HG03097 (cell line): Measurements from ENCODE around the gene PLCB1.

Experiments
- ATAC-seq: cut with Tn5 transposase; IDR thresholded peaks from one replicate; pipeline ENCODE4 v1.9.1; 2021; ENCODE audit not compliant: unreplicated experiment, low FRiP score

The PLCB1 gene

DNA sequence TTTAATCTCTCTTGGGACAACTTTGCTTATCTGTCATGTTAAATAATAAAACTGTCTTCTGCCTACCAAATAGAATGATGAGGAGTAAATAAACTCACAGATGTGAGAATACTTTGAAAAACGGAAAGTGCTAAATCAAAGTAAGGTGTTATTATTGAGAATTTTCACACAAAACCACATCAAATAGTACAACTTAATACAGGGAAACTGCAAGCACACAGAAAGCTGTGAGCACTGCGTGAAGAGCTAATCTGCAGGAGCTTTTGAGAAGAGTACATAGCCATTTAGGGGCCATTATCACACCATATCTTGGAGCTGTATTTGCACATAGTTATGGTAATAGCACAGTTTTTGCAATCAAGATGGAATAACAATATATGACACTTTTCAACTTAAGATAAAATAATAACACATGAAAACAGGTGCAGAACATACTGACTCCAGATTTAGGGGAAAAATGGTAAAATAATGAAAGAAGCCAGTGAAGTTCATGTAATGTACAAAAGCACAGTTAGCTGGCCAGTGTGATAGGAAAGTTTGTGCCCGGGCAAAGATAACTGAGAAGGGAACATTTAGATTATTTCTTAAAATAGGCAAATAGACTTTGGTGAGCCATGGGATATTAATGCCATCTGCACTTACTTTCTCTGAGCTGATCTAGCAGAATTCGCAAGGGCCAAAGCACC is 538.3 kb downstream of the PLCB1 start:
- ATAC-seq: no peak

DNA sequence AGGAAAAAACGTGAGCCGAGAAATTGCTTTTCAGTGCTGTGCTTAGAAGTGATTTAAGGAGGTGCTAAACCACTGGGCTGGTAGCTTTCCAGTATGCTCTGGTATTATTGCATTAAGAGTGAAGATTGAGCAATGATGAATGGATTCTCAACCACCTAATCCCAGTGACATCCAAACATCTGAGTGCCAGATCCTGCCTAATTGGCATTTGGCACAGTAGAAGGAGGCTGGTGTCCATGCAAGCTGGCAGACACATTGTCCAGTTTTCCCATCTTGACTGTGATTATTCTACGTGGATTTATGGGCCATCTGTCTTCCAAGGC is 538.8 kb downstream of the PLCB1 start:
- no peak for ATAC-seq

DNA sequence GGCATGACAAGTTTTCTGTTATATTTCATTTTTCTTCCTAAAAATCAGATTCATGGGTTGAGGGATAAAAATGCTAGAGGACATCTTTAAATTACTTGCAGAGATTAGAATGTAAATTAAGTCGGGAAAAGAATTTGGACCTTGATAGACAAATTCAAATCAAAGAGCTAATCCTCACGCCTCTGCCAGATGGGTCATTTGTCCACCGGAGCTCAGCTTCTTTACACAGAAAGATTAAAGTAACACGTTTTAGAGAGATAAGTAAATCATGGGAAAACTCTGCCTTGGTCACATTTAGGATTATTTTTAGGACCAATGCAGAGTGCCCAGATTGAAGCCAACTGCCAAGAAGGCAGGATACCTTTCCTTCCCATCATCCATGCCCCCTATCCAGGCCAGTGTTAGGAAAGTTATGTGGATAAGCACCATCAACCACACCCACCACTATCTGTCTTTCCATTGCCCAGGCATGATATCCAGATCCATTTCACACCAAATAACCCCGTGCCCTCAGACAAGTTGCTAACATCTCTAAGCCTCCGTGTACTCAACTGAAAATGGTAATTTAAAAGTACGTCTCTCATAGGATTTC is 539.4 kb downstream of the PLCB1 start:
- no peak for ATAC-seq

DNA sequence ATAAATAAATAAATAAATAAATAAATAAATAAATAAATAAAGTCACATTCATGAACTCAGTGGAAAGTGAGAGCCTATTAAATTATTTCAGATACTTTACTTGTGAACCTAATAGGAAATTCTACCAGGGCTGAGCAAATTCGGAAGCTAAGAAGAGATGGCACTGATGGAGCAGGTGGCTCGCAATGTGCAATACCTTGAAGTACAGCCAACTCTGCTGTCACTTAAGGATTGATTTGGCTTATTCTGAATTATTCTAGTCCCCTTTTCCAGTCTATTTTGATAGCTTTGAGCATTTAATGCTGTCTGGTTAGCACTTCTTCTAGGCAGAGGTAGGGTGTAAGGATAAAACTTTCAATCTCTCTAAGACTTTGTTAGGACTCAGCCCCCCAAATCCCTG is 541.0 kb downstream of the PLCB1 start:
- no peak for ATAC-seq

DNA sequence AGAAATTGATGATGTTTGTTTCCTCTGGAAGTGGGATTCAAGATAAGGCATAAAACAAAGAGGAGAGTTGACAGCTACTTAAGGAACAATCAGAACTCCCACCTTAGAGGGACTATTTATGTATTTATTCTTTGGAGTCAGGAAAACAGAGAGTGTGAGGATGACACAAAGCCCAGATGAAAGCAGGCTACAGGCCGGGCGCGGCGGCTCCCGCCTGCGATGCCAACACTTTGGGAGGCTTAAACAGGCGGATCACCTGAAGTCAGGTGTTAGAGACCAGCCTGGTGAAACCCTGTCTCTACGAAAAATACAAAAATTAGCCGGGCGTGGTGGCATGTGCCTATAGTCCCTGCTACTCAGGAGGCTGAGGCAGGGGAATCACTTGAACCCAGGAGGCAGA is 543.8 kb downstream of the PLCB1 start:
- no peak for ATAC-seq

DNA sequence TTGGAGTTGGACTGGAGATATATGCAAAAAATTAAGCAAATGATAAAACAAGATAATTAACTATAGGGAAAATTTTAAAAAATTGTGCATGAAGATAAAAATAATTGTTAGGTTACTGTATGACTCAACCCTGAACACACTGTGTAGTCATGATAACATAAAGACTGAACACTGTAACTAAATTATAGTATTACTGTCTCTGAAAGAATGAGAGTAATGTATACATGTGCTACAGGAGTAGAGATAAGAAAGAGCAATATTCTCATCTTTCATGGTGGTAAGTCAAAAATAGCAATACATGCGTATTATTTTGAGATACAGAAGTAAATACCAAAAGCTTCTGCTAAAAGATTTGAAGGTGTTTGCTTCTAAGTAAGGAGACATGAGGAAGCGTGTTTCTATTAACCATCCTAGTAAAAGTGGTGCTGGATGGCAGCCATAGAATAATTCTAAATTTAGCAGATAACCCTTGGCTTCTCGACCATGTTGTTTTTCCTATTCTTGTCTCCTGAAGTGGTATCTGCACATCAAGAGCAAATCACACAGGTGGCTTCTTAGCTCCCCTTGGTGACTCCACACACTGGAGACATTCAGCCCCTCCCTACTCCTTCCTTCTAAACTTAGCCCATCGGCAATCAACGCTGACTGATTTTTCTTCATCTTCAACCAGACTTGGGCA is 546.2 kb downstream of the PLCB1 start:
- no peak for ATAC-seq

DNA sequence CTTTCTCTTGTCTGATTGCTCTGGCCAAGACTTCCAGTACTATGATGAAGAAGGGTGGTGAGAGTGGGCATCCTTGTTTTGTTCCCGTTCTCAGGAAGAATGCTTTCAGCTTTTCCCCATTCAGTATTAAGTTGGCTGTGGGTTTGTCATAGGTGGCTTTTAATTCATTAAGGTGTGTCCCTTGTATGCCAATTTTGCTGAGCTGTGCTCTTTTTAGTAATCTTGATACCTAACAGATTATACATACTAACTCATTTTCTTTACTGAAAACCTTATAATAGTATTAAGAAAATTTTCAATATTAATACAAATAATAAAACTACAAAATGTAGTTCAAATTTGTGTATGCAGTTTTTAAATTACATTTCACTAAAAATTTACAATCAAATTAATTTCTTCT is 557.3 kb downstream of the PLCB1 start:
- no peak for ATAC-seq

DNA sequence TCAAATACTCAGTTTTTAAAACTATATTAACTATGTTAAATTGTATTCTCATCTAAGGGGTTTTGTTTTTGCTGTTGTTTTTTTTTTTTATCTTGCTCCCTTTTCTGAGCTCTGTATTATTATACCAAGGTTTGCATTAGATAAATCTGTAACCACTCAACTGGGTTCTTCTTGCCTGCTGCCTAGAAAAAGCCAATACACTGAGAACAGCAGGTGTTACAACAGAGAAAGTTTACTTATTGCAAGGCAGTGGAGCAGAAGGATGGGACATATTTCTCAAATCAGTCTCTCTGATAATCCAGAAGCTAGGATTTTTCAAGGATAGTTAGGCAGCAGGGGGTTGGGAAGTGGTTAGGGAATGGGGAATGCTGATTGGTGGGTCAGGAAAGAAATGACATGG is 558.0 kb downstream of the PLCB1 start:
- no peak for ATAC-seq

DNA sequence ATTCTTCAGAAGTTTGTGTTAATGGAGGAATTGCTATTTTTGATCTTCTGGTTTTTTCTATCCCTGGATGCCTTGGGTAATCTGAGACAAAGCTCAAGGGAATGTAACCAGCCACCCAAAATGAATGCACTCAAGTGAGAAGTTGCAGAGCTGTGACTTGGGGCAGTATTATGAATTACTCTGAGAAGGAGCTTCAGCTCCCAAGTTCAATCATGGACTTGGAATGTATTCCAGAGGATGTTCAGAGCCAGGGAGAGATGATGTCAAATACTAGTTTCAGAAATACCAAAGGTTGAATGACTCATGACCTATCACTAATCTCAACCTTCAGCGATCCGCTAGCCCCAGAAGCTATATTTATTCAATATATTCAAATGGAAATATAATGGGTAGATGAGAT is 561.6 kb downstream of the PLCB1 start:
- no peak for ATAC-seq

DNA sequence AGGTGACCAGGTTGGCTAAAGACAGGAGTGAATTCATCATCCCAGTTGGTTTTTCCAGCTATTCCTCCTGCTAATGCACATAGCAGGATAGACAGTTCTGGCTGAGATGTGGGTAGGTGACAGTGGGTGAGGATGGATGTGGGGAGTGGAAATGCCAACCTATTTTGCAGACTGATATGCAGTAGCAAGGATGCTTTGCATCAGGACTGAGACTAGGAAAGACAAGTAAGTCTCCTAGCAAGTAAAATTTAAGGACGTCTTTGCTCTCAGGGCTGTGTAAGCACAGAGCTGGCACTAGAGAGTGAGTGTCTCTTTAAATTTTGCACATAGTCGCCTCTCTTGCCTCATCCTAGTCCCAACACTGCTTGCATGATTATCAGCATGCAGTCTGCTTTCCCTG is 568.7 kb downstream of the PLCB1 start:
- ATAC-seq: no peak

DNA sequence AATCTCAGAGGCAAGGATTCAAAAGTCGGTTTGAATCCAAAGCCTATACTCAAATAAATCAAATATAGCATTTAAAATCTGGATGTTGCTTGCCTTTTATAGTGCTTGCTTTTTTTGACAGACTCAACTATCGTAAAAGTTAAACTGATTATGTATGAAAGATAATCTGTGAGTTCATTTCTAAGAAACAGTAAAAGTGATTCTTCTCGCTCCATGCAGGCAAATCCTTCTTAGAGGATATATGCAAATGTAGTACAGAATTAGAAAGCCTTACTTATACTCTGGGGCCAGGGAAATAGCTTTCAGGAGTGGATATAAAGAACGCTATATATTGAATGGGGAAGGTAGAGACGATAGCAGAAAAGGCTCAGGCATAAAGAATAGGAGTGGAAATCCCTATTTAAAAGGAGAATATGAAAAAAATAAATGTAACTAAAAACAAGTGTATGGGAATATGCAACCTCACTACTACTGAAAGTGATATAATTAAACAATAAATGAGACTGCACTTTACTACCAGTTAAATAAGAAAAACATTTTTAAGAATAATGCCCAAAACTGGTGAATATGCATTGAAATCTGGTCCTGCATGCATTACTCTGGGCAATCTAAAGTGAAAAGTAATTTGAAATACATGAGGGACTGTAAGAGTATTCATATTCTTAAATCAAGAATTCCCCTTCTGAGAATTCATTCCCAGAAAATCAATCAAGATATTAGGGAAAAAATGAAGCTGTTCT is 575.1 kb downstream of the PLCB1 start:
- ATAC-seq: no peak

DNA sequence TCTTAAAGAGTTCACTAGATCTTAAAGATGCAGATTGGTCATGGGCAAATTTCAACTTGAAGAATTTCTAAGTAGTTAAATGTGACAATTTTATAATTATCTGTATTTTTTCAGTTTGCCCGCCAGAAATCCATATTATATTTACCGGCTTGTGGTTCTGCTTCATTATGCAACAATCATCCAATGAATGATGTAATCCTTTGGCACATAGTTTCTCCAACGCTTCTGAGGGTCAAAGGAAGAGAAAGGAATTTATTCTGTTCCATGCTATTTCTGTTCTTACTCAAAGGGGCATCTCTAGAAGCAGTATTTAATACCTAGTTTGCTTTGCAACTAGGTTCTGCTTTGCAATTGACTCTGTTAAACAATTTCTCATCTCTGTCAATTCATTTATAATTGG is 577.6 kb downstream of the PLCB1 start:
- no peak for ATAC-seq

DNA sequence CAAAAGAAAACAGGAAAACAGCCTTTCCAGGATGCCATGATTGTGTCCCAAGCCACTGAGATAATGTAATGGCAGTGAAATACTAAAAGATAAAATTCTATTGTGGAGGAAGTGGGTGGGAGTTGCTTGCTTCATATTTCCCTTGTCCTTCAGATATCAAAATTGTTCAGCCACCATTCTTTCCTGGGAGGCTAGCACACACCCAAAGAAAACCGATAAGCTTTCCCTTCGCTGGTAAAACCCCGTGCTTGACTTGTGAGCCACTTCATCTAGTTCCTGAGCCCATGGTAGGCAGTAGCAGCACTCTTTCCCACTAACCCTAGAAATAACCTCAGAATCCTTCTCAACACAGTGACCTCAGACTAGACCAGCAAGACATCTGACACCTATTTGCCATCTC is 579.4 kb downstream of the PLCB1 start:
- ATAC-seq: no peak

DNA sequence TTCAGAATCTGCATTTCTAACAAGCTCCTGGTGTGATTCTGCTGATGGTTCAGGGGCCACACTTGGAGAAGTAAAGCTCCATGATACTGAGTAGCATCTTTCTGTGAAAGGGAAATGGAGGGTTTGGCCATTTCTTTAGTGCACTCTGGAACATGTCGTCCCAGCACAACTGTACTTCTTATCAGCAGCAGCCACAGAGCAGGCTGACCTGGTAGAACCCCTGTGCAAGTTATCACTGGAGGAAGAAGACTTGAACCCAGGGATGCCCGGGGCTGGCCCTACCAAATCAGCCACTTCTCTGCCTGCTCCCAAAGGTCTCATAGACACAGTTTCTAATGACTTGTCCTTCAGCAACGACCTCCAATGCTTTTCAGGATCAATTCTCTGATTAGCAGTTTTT is 582.1 kb downstream of the PLCB1 start:
- ATAC-seq: no peak

DNA sequence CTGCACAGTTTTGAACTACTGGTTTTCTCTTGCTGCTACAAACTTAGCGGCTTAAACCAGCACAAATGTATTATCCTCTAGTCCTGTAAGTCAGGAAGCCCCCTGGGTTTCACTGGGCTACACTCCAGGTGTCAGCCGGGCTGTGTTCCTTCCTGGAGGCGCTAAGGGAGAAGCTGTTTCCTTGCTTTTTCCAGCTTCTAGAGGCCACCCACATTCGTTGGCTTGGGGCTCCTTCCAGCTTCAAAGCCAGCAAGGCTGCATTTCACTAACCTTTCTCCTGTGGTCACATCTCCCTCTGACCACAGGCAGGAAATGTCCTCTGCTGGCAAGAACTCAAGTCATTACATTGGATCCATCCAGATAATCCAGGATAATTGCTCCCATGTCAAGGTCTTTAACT is 586.2 kb downstream of the PLCB1 start:
- ATAC-seq: no peak

DNA sequence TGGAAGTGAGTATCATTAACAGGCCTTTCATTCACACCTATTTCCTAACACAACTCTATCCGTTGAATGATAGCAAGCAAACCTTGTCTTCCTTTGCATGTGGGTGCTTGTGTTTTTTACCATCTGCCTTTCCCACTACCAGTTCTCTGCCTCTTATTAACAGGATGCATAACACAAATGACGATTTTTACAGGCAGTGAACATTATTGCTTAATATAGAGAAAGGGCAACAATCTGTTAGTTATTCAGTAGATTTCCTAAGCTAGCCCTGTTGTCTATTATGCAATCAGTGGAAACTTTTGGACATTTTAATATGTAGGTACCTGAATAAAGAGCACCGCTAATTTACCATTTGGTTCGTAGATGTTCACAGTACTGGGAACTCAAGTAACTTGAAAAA is 588.0 kb downstream of the PLCB1 start:
- no peak for ATAC-seq

DNA sequence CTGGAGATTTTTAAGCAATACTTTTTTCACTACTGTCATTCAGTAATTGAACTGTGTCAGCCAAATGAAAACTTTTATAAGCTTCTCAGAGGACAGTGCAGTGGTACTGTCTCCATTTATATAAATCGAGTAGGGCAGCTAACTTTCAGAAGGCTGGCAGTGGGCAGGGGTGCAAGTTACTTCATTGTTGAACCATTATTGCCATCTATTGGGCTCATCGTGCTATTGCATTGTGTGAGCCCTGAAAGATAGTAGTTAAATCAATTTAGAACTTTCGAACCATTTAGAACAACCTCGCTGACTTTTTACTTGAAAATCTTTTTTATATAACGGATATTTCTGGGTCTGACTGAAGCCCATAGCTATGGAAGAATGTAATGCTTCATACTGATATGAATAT is 589.0 kb downstream of the PLCB1 start:
- ATAC-seq: no peak

DNA sequence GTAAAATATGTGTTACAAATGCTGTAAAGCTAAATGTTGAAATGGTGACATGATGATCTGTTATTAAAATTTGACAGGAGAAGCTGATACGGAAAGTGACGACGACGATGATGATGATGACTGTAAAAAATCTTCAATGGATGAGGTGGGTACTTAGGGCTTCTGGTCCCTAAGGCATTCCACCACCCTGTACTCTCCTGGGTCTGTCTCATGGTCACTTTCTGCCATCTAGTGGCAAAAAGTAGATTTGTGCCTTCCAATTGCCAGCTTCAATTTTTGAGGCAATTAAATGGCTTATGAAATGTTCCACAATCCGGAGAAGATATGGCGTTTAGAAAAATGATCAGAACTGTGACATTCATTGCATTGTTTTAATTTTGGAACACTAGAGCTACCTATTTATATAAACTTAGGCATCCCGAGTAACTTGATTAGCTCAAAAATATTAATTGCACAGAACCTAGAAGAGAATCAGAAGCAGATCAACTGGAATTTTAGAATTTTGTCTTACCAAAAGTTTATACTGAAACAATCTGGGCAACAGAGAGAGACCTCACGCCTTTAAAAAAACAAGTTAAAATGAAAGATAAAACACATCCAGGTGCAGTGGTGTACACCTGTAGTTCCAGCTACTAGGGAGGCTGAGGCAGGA is 590.3 kb downstream of the PLCB1 start:
- no peak for ATAC-seq

DNA sequence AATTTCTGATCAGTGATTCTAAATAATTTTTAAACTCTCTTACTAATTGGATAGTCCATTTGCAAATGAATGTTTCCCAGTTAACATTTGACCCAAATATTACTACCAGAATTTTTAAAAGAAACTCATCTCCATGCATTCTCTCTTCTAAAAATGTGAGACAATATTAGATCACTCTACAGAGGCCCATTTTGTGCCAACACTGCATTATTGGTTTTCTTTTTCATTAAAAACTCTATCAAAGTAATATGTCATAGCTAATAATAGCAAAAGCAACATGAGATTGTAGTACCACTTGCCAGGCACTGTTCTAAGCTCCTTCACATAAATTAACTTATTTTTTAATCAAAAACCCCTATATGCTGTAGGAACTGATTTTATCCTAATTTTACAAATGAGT is 591.2 kb downstream of the PLCB1 start:
- ATAC-seq: no peak

DNA sequence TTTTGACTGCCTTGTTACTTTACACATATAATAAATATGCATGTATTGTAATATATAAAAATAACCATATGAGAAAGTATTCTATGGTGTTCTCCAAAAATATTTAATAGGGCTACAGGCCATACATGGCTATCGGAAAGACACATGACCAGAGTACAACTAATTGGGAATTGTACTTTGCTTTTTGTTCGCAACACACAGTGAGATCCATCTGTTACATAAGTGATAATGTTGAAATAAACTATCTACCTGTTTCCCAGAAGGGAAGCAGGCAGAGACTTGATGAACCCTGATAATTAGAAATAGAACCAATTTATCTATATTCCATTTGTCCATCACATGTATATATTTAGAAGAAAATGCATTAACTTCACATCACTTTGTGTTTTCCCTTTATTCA is 592.8 kb downstream of the PLCB1 start:
- ATAC-seq: no peak

DNA sequence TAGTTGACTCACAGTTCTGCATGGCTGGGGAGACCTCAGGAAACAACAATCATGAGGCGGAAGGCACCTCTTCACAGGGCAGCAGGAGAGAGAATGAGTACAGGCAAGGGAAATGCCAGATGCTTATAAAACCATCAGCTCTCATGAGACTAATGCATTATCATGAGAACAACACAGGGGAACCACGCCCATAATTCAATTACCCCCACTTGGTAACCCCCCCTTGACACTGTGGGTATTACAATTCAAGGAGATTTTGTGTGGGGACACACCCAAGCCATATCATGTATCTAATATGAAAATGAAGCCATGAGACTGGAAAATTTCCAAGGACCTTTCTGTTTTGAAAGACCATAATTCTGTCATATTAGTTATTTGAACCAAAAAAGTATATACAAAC is 594.4 kb downstream of the PLCB1 start:
- no peak for ATAC-seq
